PC-3 (cell line): ENCODE data around the gene SIK1.
"Not testable (repeated sequence)": the region's sequence is repeated elsewhere in the genome, so short reads cannot be mapped to it uniquely, and the experiment has no call there.

Experiments used
- CTCF ChIP-seq: fragments of 300-600 bp; sonication (generic); conservative IDR thresholded peaks from 2 replicates; pipeline ENCODE4 v1.5.1; 2017; ENCODE audit warnings: antibody characterized with exemption, low read depth, mild to moderate bottlenecking, low read length
- EZH2 ChIP-seq: fragments of 300-600 bp; sonication (generic); IDR thresholded peaks from one replicate; pipeline ENCODE4 v1.6.1; 2017; ENCODE audit warnings: antibody characterized with exemption, mild to moderate bottlenecking, low read length; ENCODE audit not compliant: unreplicated experiment

GRCh38 chr21:43442571-43442970, 15.6 kb upstream of the SIK1 start:
- TF ChIP-seq CTCF, EZH2: not testable (repeated sequence)
